Measurements from ENCODE around the gene RIBC2.
"Not testable (repeated sequence)": the region's sequence is repeated elsewhere in the genome, so short reads cannot be mapped to it uniquely, and the experiment has no call there.

Gene RIBC2

GRCh38 chr22:45413368-45414211, at the start of gene RIBC2, which contains the start of gene SMC1B:
Gene RIBC2, plus strand, starts transcription at chr22:45413693. Its CDS starts 194 bp downstream, at chr22:45413887.
Gene SMC1B, minus strand, starts transcription at chr22:45413599. Its CDS starts 32 bp downstream, at chr22:45413567.
- DNase-seq, result no peak

GRCh38 chr22:45366713-45367112, 46.8 kb upstream of the RIBC2 start:
- DNase-seq, result no peak

GRCh38 chr22:45373592-45373991, 39.9 kb upstream of the RIBC2 start:
- DNase-seq, result not testable (repeated sequence)

GRCh38 chr22:45376009-45376408, 37.5 kb upstream of the RIBC2 start:
- no peak for DNase-seq

- DNase-seq, result no peak
These were observed 36.8 kb upstream of the RIBC2 start for GRCh38 chr22:45376703-45377102.

GRCh38 chr22:45381348-45381747, 32.1 kb upstream of the RIBC2 start:
- DNase-seq, result no peak

- no peak for DNase-seq
These were observed 23.9 kb upstream of the RIBC2 start for GRCh38 chr22:45389546-45389945.

GRCh38 chr22:45397806-45398205, 15.7 kb upstream of the RIBC2 start:
- DNase-seq, result no peak

GRCh38 chr22:45398214-45398613, 15.3 kb upstream of the RIBC2 start:
- no peak for DNase-seq

GRCh38 chr22:45399712-45400445, 13.6 kb upstream of the RIBC2 start:
- DNase-seq, result no peak

GRCh38 chr22:45402466-45402985, 11.0 kb upstream of the RIBC2 start:
- DNase-seq, result no peak

GRCh38 chr22:45407793-45408192, 5.7 kb upstream of the RIBC2 start:
- no peak for DNase-seq

- no peak for DNase-seq
These were observed 503 bp upstream of the RIBC2 start for GRCh38 chr22:45413013-45413367.

GRCh38 chr22:45418056-45418769, 4.7 kb downstream of the RIBC2 start:
- no peak for DNase-seq

GRCh38 chr22:45418770-45419138, 5.3 kb downstream of the RIBC2 start:
- no peak for DNase-seq

- DNase-seq, result no peak
These were observed 6.5 kb downstream of the RIBC2 start for GRCh38 chr22:45420011-45420410.

GRCh38 chr22:45420539-45420938, 7.0 kb downstream of the RIBC2 start:
- no peak for DNase-seq

GRCh38 chr22:45421349-45422055, 8.0 kb downstream of the RIBC2 start:
- no peak for DNase-seq

- no peak for DNase-seq
These were observed 8.9 kb downstream of the RIBC2 start for GRCh38 chr22:45422237-45422983.

GRCh38 chr22:45423524-45423923, 10.0 kb downstream of the RIBC2 start:
- no peak for DNase-seq

GRCh38 chr22:45424241-45424731, 10.8 kb downstream of the RIBC2 start:
- no peak for DNase-seq

- no peak for DNase-seq
These were observed 11.6 kb downstream of the RIBC2 start for GRCh38 chr22:45425101-45425500.

Measured in GDM1 (cell line).